HT1080 (cell line): ENCODE results near the gene CCDC192. TPM values are rescaled to one million over a fixed set of nuclear protein-coding genes. Genes with fewer than 3 reads are reported as not detected.
"Not testable (repeated sequence)": the region's sequence is repeated elsewhere in the genome, so short reads cannot be mapped to it uniquely, and the experiment has no call there.

Experiments
- DNase-seq: peaks from one replicate; pipeline ENCODE4 v3.0.0-alpha.2; 2015; ENCODE audit warnings: low read depth
- total RNA-seq: library from RNA; depleted of rRNA; stranded (reverse); fragments of >200 nt; shearing (Covaris generic); gene quantifications from 2 replicates; pipeline ENCODE4 v1.2.3, GENCODE V29; 2014

The CCDC192 gene
- total RNA-seq, 1 experiment from 2014 or later = not detected

GRCh38 chr5:127840198-127840524 is 137.0 kb downstream of the CCDC192 start:
- DNase-seq = no peak

GRCh38 chr5:127840809-127841208 is 137.6 kb downstream of the CCDC192 start:
- no peak for DNase-seq

GRCh38 chr5:127844581-127845021 is 141.4 kb downstream of the CCDC192 start:
- no peak for DNase-seq

- no peak for DNase-seq
These were observed 143.7 kb downstream of the CCDC192 start for GRCh38 chr5:127846884-127847283.

GRCh38 chr5:127847641-127848040 is 144.4 kb downstream of the CCDC192 start:
- DNase-seq = not testable (repeated sequence)

- DNase-seq = no peak
These were observed 144.9 kb downstream of the CCDC192 start for GRCh38 chr5:127848098-127848497.

- DNase-seq = no peak
These were observed 146.2 kb downstream of the CCDC192 start for GRCh38 chr5:127849408-127849807.

GRCh38 chr5:127849891-127850290 is 146.7 kb downstream of the CCDC192 start:
- DNase-seq = no peak

GRCh38 chr5:127851964-127852363 is 148.8 kb downstream of the CCDC192 start:
- no peak for DNase-seq

GRCh38 chr5:127854520-127854919 is 151.3 kb downstream of the CCDC192 start:
- DNase-seq = no peak

GRCh38 chr5:127856292-127856691 is 153.1 kb downstream of the CCDC192 start:
- no peak for DNase-seq

GRCh38 chr5:127858116-127858784 is 155.1 kb downstream of the CCDC192 start:
- DNase-seq = peak; percentile 4

GRCh38 chr5:127860291-127860690 is 157.1 kb downstream of the CCDC192 start:
- DNase-seq = no peak

- DNase-seq = no peak
These were observed 160.0 kb downstream of the CCDC192 start for GRCh38 chr5:127863161-127863560.

GRCh38 chr5:127863610-127864395 is 160.6 kb downstream of the CCDC192 start:
- no peak for DNase-seq

GRCh38 chr5:127864511-127864910 is 161.3 kb downstream of the CCDC192 start:
- DNase-seq = no peak

GRCh38 chr5:127865273-127865672 is 162.1 kb downstream of the CCDC192 start:
- no peak for DNase-seq

GRCh38 chr5:127867022-127867783 is 164.0 kb downstream of the CCDC192 start:
- no peak for DNase-seq

GRCh38 chr5:127870914-127871313 is 167.7 kb downstream of the CCDC192 start:
- no peak for DNase-seq

- DNase-seq = no peak
These were observed 168.4 kb downstream of the CCDC192 start for GRCh38 chr5:127871503-127872153.

GRCh38 chr5:127872494-127872893 is 169.3 kb downstream of the CCDC192 start:
- peak; percentile 1 for DNase-seq
